OCI-LY7 (cell line): Measurements from ENCODE around the gene SYNGR3. TPM values are rescaled to one million over a fixed set of nuclear protein-coding genes. Genes with fewer than 3 reads are reported as not detected.
A peak's percentile ranks its signal among the peaks of the same experiment; 100 is the strongest.

Experiments used
- BruUV-seq: library from RNA; stranded (reverse); fragments of 400-500 nt; replicated peaks from 2 replicates; lab custom pipeline; 2021; lab: Mats Ljungman, UMichigan
- CTCF ChIA-PET: fragments of 300-600 bp; sonication (Branson Sonifier 250); formaldehyde crosslinking; loops from one replicate; lab custom pipeline; 2022; ENCODE audit warnings: antibody characterized with exemption; ENCODE audit not compliant: unreplicated experiment; lab: Charles Lee
- POLR2A ChIA-PET: fragments of 300-600 bp; sonication (Branson Sonifier 250); formaldehyde crosslinking; loops from one replicate; lab custom pipeline; 2022; ENCODE audit warnings: antibody characterized with exemption; lab: Charles Lee
- DNase-seq: peaks from one replicate; pipeline ENCODE4 v3.0.0-alpha.2; 2015; ENCODE audit warnings: low spot score
- H2AFZ ChIP-seq: fragments of 200-600 bp; sonication (generic), shearing (Covaris generic); 2 replicates; pipeline ENCODE4 v1.6.1; 2014; ENCODE audit warnings: mild to moderate bottlenecking, antibody characterized with exemption, low read length, moderate library complexity
- H3K27ac ChIP-seq: fragments of 200-600 bp; sonication (generic); 2 replicates; pipeline ENCODE4 v1.5.1; 2014; ENCODE audit warnings: mixed run types, low read depth, mild to moderate bottlenecking, moderate library complexity, low read length, inconsistent platforms; ENCODE audit not compliant: poor library complexity, severe bottlenecking
- H3K36me3 ChIP-seq: fragments of 200-600 bp; sonication (generic); 2 replicates; pipeline ENCODE4 v1.6.1; 2014; ENCODE audit warnings: mild to moderate bottlenecking, antibody characterized with exemption, low read length, moderate library complexity, mixed read lengths; ENCODE audit not compliant: insufficient read depth
- H3K4me1 ChIP-seq: fragments of 200-600 bp; sonication (generic); 2 replicates; pipeline ENCODE4 v1.5.1; 2014; ENCODE audit warnings: mild to moderate bottlenecking, low read length; ENCODE audit not compliant: insufficient read depth, poor library complexity, severe bottlenecking
- H3K4me2 ChIP-seq: fragments of 200-600 bp; sonication (generic); 2 replicates; pipeline ENCODE4 v1.6.1; 2014; ENCODE audit warnings: mild to moderate bottlenecking, low read length
- H3K4me3 ChIP-seq: fragments of 200-600 bp; sonication (generic); 2 replicates; pipeline ENCODE4 v1.5.1; 2014; ENCODE audit warnings: mild to moderate bottlenecking, low read depth, low read length; ENCODE audit not compliant: poor library complexity, severe bottlenecking
- H3K79me2 ChIP-seq: fragments of 200-600 bp; sonication (generic); 2 replicates; pipeline ENCODE4 v1.6.1; 2016; ENCODE audit warnings: low read depth, mild to moderate bottlenecking, low read length, moderate library complexity, mixed read lengths; ENCODE audit not compliant: insufficient read depth
- H3K9me2 ChIP-seq: fragments of 200-600 bp; sonication (generic); 2 replicates; pipeline ENCODE4 v1.6.1; 2016; ENCODE audit warnings: mild to moderate bottlenecking, low read length, mixed read lengths; ENCODE audit not compliant: insufficient read depth
- H3K9me3 ChIP-seq: fragments of 200-600 bp; sonication (generic); 2 replicates; pipeline ENCODE4 v1.6.1; 2014; ENCODE audit warnings: mild to moderate bottlenecking, mixed run types, low read length, mixed read lengths
- H4K20me1 ChIP-seq: fragments of 200-600 bp; sonication (generic); 2 replicates; pipeline ENCODE4 v1.6.1; 2014; ENCODE audit warnings: mild to moderate bottlenecking, antibody characterized with exemption, low read length, moderate library complexity, mixed read lengths; ENCODE audit not compliant: insufficient read depth
- EZH2phosphoT487 ChIP-seq: fragments of 200-600 bp; sonication (generic); IDR thresholded peaks from 2 replicates; pipeline ENCODE4 v1.6.1; 2018; ENCODE audit warnings: low read depth, borderline replicate concordance, mild to moderate bottlenecking, mixed run types, antibody characterized with exemption, low read length, moderate library complexity, mixed read lengths
- intact Hi-C: fragments of 100-400 bp; cut with micrococcal nuclease; formaldehyde crosslinking; loops from one replicate; pipeline ENCODE4 v1.10.0; 2022; ENCODE audit not compliant: unreplicated experiment
- total RNA-seq, 2 experiments: library from RNA; depleted of rRNA in 1 of 2; stranded (reverse); fragments of >200 nt in 1 of 2; shearing (Covaris generic) in 1 of 2; gene quantifications; 2 replicates each; pipeline ENCODE4 v1.2.3, GENCODE V29; 2014 to 2022
- TF ChIP-seq, protein P1 (sequence below): fragments of 200-600 bp; sonication (generic); conservative IDR thresholded peaks from 2 replicates; pipeline ENCODE4 v1.5.1; 2014; ENCODE audit warnings: mild to moderate bottlenecking, antibody characterized with exemption, low read length, moderate library complexity, mixed read lengths

The SYNGR3 gene
- total RNA-seq, 2 experiments from 2014 or later, result 10.3 to 11.1 TPM

DNA sequence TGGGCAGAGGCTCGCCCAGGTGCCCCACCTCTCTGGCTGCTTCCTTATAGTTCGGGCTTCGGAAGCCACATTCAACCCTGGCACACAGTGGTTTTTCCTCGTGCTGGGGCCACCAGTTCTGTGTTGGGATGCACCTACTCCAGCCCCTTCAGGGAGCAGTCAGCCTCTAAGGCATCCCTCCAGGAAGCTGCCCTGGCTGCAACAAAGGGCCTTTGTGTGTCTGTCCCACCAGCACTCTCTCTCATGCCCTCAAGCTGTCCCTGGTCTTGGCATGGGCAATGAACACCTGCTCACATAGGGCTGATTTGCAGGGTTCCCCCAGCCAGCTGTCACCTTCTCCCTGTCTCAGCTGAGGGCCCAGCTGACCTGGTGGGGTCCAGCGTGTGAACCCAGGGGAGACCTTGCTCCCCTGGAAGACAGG lies 7.7 kb upstream of the SYNGR3 start:
- POLR2A ChIA-PET, result interaction anchor here (0.7 kb wide), 1 partner anchor 9 kb away, joined by 3 read pairs; no protein-coding TSS in a partner anchor
- Histone ChIP-seq H4K20me1 (no peaks in the 10 kb centered on the region), H3K27ac (no peak overlapping the region), H3K36me3 (peaks cover 35% of the 10 kb centered on the region; the same call in 1 of the 2 replicates), H2AFZ (no peak overlapping the region), H3K9me2 (no peaks in the 10 kb centered on the region), H3K4me3 (no peak overlapping the region), H3K4me1 (peaks cover 14% of the 10 kb centered on the region), H3K79me2 (no peaks in the 10 kb centered on the region), H3K4me2 (no peak overlapping the region), H3K9me3 (no peaks in the 10 kb centered on the region)
- DNase-seq, result no peak
- TF ChIP-seq, protein P1, sequence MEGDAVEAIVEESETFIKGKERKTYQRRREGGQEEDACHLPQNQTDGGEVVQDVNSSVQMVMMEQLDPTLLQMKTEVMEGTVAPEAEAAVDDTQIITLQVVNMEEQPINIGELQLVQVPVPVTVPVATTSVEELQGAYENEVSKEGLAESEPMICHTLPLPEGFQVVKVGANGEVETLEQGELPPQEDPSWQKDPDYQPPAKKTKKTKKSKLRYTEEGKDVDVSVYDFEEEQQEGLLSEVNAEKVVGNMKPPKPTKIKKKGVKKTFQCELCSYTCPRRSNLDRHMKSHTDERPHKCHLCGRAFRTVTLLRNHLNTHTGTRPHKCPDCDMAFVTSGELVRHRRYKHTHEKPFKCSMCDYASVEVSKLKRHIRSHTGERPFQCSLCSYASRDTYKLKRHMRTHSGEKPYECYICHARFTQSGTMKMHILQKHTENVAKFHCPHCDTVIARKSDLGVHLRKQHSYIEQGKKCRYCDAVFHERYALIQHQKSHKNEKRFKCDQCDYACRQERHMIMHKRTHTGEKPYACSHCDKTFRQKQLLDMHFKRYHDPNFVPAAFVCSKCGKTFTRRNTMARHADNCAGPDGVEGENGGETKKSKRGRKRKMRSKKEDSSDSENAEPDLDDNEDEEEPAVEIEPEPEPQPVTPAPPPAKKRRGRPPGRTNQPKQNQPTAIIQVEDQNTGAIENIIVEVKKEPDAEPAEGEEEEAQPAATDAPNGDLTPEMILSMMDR, result no peak
- no peak for TF ChIP-seq EZH2phosphoT487
- BruUV-seq, result no TSS peak
- CTCF ChIA-PET, result no interaction called here
- intact Hi-C loops, result no loop called here

DNA sequence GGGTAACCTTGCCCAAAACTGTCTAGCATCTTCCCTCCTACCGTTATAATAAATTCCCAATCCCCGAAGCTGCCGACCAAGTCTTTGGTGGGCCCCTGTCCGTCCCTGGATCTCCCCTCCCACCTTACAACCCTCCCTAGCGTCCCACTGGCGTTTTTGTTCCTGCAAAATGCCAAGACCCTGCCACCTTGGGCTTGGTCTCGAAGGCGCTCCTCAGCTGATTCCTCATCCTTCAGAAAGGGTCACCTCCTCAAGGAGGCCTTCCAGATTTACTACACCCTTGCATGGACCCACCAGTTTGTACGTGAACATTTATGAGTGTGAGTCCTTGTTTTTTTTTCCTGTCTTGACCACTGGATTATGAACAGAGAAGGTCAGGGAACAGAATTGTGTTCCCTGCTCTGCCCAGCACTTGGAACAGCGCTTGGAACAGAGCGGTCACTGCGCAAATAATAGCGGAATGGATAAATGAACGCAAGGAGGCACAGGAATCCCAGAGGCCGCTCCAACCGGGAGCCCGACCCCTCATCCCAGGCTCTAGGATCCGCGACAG lies 6.7 kb upstream of the SYNGR3 start:
- no peaks in the 10 kb centered on the region for H4K20me1 ChIP-seq
- H3K4me2 ChIP-seq, result peak overlapping the region; percentile 85
- H3K9me3 ChIP-seq, result no peaks in the 10 kb centered on the region
- no peaks in the 10 kb centered on the region for H3K9me2 ChIP-seq
- no peaks in the 10 kb centered on the region for H3K79me2 ChIP-seq
- BruUV-seq, result no TSS peak
- H3K27ac ChIP-seq, result no peak overlapping the region
- ChIA-PET POLR2A (no interaction called here), CTCF (no interaction called here)
- no peak overlapping the region for H2AFZ ChIP-seq
- DNase-seq, result no peak
- intact Hi-C loops, result no loop called here
- peaks cover 14% of the 10 kb centered on the region for H3K4me1 ChIP-seq
- TF ChIP-seq, protein P1, result no peak
- TF ChIP-seq EZH2phosphoT487, result no peak
- peaks cover 25% of the 10 kb centered on the region; the same call in 1 of the 2 replicates for H3K36me3 ChIP-seq
- peak overlapping the region; percentile 82 for H3K4me3 ChIP-seq
